ENCODE results near the gene COPE.
"Not testable (repeated sequence)": the region's sequence is repeated elsewhere in the genome, so short reads cannot be mapped to it uniquely, and the experiment has no call there.

Gene COPE

GRCh38 chr19:18908917-18909619 is 10.1 kb downstream of the COPE start:
- no peak for DNase-seq

- no peak for DNase-seq
These were observed 12.3 kb downstream of the COPE start for GRCh38 chr19:18906605-18907519.

- DNase-seq: no peak
These were observed 13.5 kb downstream of the COPE start for GRCh38 chr19:18905513-18906236.

- no peak for DNase-seq
These were observed 14.1 kb downstream of the COPE start for GRCh38 chr19:18905058-18905456.

- DNase-seq: no peak
These were observed 14.7 kb downstream of the COPE start for GRCh38 chr19:18904334-18905057.

GRCh38 chr19:18903156-18904037 is 15.8 kb downstream of the COPE start:
- DNase-seq: no peak

GRCh38 chr19:18902519-18902918 is 16.7 kb downstream of the COPE start:
- DNase-seq: not testable (repeated sequence)

- DNase-seq: no peak
These were observed 17.7 kb downstream of the COPE start for GRCh38 chr19:18901491-18901890.

- no peak for DNase-seq
These were observed 18.3 kb downstream of the COPE start for GRCh38 chr19:18900700-18901481.

GRCh38 chr19:18899624-18900560 is 19.3 kb downstream of the COPE start:
- no peak for DNase-seq

GRCh38 chr19:18898607-18899408 is 20.4 kb downstream of the COPE start:
- no peak for DNase-seq

- no peak for DNase-seq
These were observed 21.0 kb downstream of the COPE start for GRCh38 chr19:18898081-18898606.

GRCh38 chr19:18897094-18898029 is 21.8 kb downstream of the COPE start:
- no peak for DNase-seq

- no peak for DNase-seq
These were observed 22.8 kb downstream of the COPE start for GRCh38 chr19:18896421-18896841.

GRCh38 chr19:18895824-18896341 is 23.3 kb downstream of the COPE start, which contains the start of gene CERS1:
TSS of gene CERS1 (minus strand) at chr19:18896158. CDS start at chr19:18896072, 86 bp downstream.
- DNase-seq: no peak

- DNase-seq: no peak
These were observed 24.0 kb downstream of the COPE start for GRCh38 chr19:18895038-18895823.

Data from NCI-H187 treated with DMSO at 0.1 percent for 48 hours (cell line).